ENCODE data around the gene RGS3.

DNA sequence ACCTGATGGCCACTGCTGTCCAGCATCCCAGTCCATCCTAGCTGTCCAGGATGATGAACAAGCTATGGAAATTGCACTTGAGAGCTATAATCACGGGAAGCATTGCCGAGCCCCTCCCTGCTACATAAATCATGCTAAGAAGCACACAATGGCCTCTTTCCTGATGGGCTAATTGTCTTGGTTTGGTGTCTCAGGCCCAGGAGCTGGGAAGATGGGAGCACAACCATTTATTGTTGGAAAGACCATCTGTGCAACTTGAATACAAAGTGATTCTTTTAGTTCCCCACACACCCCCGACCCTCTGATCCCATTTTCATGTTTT, 80.4 kb downstream of the RGS3 start:
- TF ChIP-seq EP300 (IDR thresholded peaks at IDR 0.05) (no peak), CTCF (IDR thresholded peaks at IDR 0.05) (no peak), POLR2A (IDR thresholded peaks at IDR 0.05) (no peak), POLR2AphosphoS5 (IDR thresholded peaks at IDR 0.05) (no peak)

All from gastroesophageal sphincter (tissue), 3 donors.